Measurements from ENCODE around the gene RANBP6. TPM values are rescaled to one million over a fixed set of nuclear protein-coding genes. Genes with fewer than 3 reads are reported as not detected.
A peak's percentile ranks its signal among the peaks of the same experiment; 100 is the strongest.

The RANBP6 gene
- total and polyA plus RNA-seq, 2 experiments from 2014 or later, result 18.0 to 23.8 TPM

GRCh38 chr9:6052293-6052919, 37.0 kb upstream of the RANBP6 start:
- H3K9me3 ChIP-seq (ENCODE audit: low read depth), result no peaks in the 10 kb centered on the region

GRCh38 chr9:6051511-6051950, 36.1 kb upstream of the RANBP6 start:
- H3K4me3 ChIP-seq, result no peak overlapping the region
- H3K27me3 ChIP-seq, result no peaks in the 10 kb centered on the region
- no peaks in the 10 kb centered on the region for H3K4me1 ChIP-seq (ENCODE audit: low read depth)
- H3K27ac ChIP-seq, result no peak overlapping the region
- H3K9me3 ChIP-seq (ENCODE audit: low read depth), result no peaks in the 10 kb centered on the region
- no peak for TF ChIP-seq CTCF (IDR thresholded peaks at IDR 0.05; ENCODE audit: low read depth, low read length)
- DNase-seq (ENCODE audit: low read depth in 1 of 2, low spot score in 1 of 2), result no peak
- no peaks in the 10 kb centered on the region for H3K36me3 ChIP-seq

More at GRCh38 chr9:6052293-6052919, 37.0 kb upstream of the RANBP6 start:
- H3K36me3 ChIP-seq, result no peaks in the 10 kb centered on the region
- H3K4me1 ChIP-seq (ENCODE audit: low read depth), result no peaks in the 10 kb centered on the region
- no peaks in the 10 kb centered on the region for H3K27me3 ChIP-seq
- no peak for TF ChIP-seq CTCF (IDR thresholded peaks at IDR 0.05; ENCODE audit: low read depth, low read length)
- peak in 1 of 2 donors; percentile 11 for DNase-seq (ENCODE audit: low read depth in 1 of 2, low spot score in 1 of 2)
- no peak overlapping the region for H3K27ac ChIP-seq
- no peak overlapping the region for H3K4me3 ChIP-seq

GRCh38 chr9:6049798-6050197, 34.4 kb upstream of the RANBP6 start:
- peak in 1 of 2 donors; percentile 23 for DNase-seq (ENCODE audit: low read depth in 1 of 2, low spot score in 1 of 2)
- no peaks in the 10 kb centered on the region for H3K4me1 ChIP-seq (ENCODE audit: low read depth)
- no peak overlapping the region for H3K4me3 ChIP-seq
- peak; percentile 39 for TF ChIP-seq CTCF (IDR thresholded peaks at IDR 0.05; ENCODE audit: low read depth, low read length)
- no peaks in the 10 kb centered on the region for H3K27me3 ChIP-seq
- H3K36me3 ChIP-seq, result no peaks in the 10 kb centered on the region
- H3K9me3 ChIP-seq (ENCODE audit: low read depth), result no peaks in the 10 kb centered on the region
- no peak overlapping the region for H3K27ac ChIP-seq

GRCh38 chr9:6048039-6048438, 32.6 kb upstream of the RANBP6 start:
- Histone ChIP-seq H3K27me3 (no peaks in the 10 kb centered on the region), H3K4me1 (ENCODE audit: low read depth) (no peaks in the 10 kb centered on the region), H3K9me3 (ENCODE audit: low read depth) (no peaks in the 10 kb centered on the region), H3K4me3 (no peak overlapping the region), H3K36me3 (no peaks in the 10 kb centered on the region), H3K27ac (no peak overlapping the region)
- DNase-seq (ENCODE audit: low read depth in 1 of 2, low spot score in 1 of 2), result no peak
- TF ChIP-seq CTCF (IDR thresholded peaks at IDR 0.05; ENCODE audit: low read depth, low read length), result no peak

GRCh38 chr9:6047020-6047419, 31.6 kb upstream of the RANBP6 start:
- no peaks in the 10 kb centered on the region for H3K27me3 ChIP-seq
- no peaks in the 10 kb centered on the region for H3K36me3 ChIP-seq
- no peaks in the 10 kb centered on the region for H3K9me3 ChIP-seq (ENCODE audit: low read depth)
- H3K4me3 ChIP-seq, result no peak overlapping the region
- DNase-seq (ENCODE audit: low read depth in 1 of 2, low spot score in 1 of 2), result no peak
- no peaks in the 10 kb centered on the region for H3K4me1 ChIP-seq (ENCODE audit: low read depth)
- TF ChIP-seq CTCF (IDR thresholded peaks at IDR 0.05; ENCODE audit: low read depth, low read length), result no peak
- H3K27ac ChIP-seq, result no peak overlapping the region
